Activated T-cell treated with anti-CD3 and anti-CD28 coated beads, Interleukin-2, amount 50 U/mL, for 1 hour (primary cell): ENCODE data around the gene TRPV6.

Experiments
- DNase-seq: peaks from one replicate; pipeline ENCODE4 v3.0.0-alpha.2; 2020

TRPV6 gene

GRCh38 chr7:142867398-142868187, 18.0 kb downstream of the TRPV6 start:
- no peak for DNase-seq

GRCh38 chr7:142867097-142867378, 18.5 kb downstream of the TRPV6 start:
- no peak for DNase-seq

- DNase-seq = peak; percentile 28
Observed at GRCh38 chr7:142866361-142867096, 19.0 kb downstream of the TRPV6 start.

GRCh38 chr7:142865766-142866165, 19.8 kb downstream of the TRPV6 start:
- no peak for DNase-seq

- no peak for DNase-seq
Observed at GRCh38 chr7:142864980-142865747, 20.4 kb downstream of the TRPV6 start.

GRCh38 chr7:142863891-142864685, 21.5 kb downstream of the TRPV6 start:
- DNase-seq = no peak

- DNase-seq = no peak
Observed at GRCh38 chr7:142862786-142863400, 22.7 kb downstream of the TRPV6 start.

GRCh38 chr7:142862351-142862750, 23.2 kb downstream of the TRPV6 start:
- DNase-seq = no peak

GRCh38 chr7:142860968-142861367, 24.6 kb downstream of the TRPV6 start:
- DNase-seq = no peak

- DNase-seq = no peak
Observed at GRCh38 chr7:142859829-142860228, 25.7 kb downstream of the TRPV6 start.

- DNase-seq = no peak
Observed at GRCh38 chr7:142859411-142859810, 26.1 kb downstream of the TRPV6 start.

- no peak for DNase-seq
Observed at GRCh38 chr7:142857625-142858024, 27.9 kb downstream of the TRPV6 start.

GRCh38 chr7:142856565-142857245, 28.8 kb downstream of the TRPV6 start:
- DNase-seq = no peak

GRCh38 chr7:142855756-142856564, 29.6 kb downstream of the TRPV6 start:
- DNase-seq = no peak

GRCh38 chr7:142855114-142855743, 30.3 kb downstream of the TRPV6 start:
- DNase-seq = no peak

GRCh38 chr7:142854372-142855113, 31.0 kb downstream of the TRPV6 start, which contains the start of gene EPHB6:
Gene EPHB6, plus strand, starts transcription at chr7:142855076. Its CDS starts 8,152 bp downstream, at chr7:142863228.
- DNase-seq = peak; percentile 66

GRCh38 chr7:142853739-142854371, 31.7 kb downstream of the TRPV6 start:
- peak; percentile 75 for DNase-seq

- DNase-seq = no peak
Observed at GRCh38 chr7:142851919-142852318, 33.6 kb downstream of the TRPV6 start.

GRCh38 chr7:142851269-142851668, 34.3 kb downstream of the TRPV6 start:
- DNase-seq = no peak
